Breast epithelium (tissue), 4 donors: ENCODE data around the gene PTPRU. TPM values are rescaled to one million over a fixed set of nuclear protein-coding genes. Genes with fewer than 3 reads are reported as not detected.

Source experiments
- DNase-seq, 2 donors: peaks; one replicate each; pipeline ENCODE4 v3.0.0-alpha.2; 2019; ENCODE audit warnings: low spot score in 2 of 2
- H3K27ac ChIP-seq, 2 donors: fragments of 200-600 bp; sonication (generic) in 1 of 2; one replicate each; pipeline ENCODE4 v1.5.1; 2016 to 2019; ENCODE audit warnings: mild to moderate bottlenecking in 1 of 2
- H3K27me3 ChIP-seq, 2 donors: fragments of 200-600 bp; sonication (generic) in 1 of 2; one replicate each; pipeline versions ENCODE4 v1.5.1 to v1.6.0; 2017 to 2019; ENCODE audit warnings: control low read depth in 1 of 2, mild to moderate bottlenecking in 1 of 2
- H3K36me3 ChIP-seq: fragments of 200-600 bp; one replicate; pipeline ENCODE4 v1.5.1; 2019
- H3K4me1 ChIP-seq, 2 donors: fragments of 200-600 bp; sonication (generic); one replicate each; pipeline ENCODE4 v1.5.1; 2016 to 2019; ENCODE audit warnings: control low read depth in 1 of 2
- H3K4me3 ChIP-seq, 3 donors: fragments of 200-600 bp; sonication (generic); 1 replicate in 2 of 3; 2 replicates in 1 of 3; pipeline ENCODE4 v1.5.1; 2016 to 2019; ENCODE audit warnings: mild to moderate bottlenecking in 3 of 3, moderate library complexity in 2 of 3
- H3K9me3 ChIP-seq, 2 donors: fragments of 200-600 bp; sonication (generic) in 1 of 2; one replicate each; pipeline ENCODE4 v1.5.1; 2016 to 2019; ENCODE audit warnings: control low read depth in 1 of 2
- CTCF ChIP-seq, 3 donors: fragments of 450-650 bp; IDR thresholded peaks; one replicate each; pipeline ENCODE4 v1.5.1; 2016 to 2017; ENCODE audit warnings: antibody characterized with exemption in 3 of 3, mild to moderate bottlenecking in 3 of 3, moderate library complexity in 3 of 3
- POLR2A ChIP-seq: fragments of 450-650 bp; IDR thresholded peaks from one replicate; pipeline ENCODE4 v1.6.1; 2016; ENCODE audit warnings: antibody characterized with exemption, mild to moderate bottlenecking, moderate library complexity
- POLR2AphosphoS5 ChIP-seq, 3 donors: sonication (generic); formaldehyde crosslinking; IDR thresholded peaks; one replicate each; pipeline ENCODE4 v1.6.1; 2017; ENCODE audit warnings: antibody characterized with exemption in 3 of 3
- intact Hi-C: fragments of 100-400 bp; cut with DNase I; formaldehyde crosslinking; loops from one replicate; pipeline ENCODE4 v1.15.1; 2023; ENCODE audit warnings: low total_unique reads
- total RNA-seq, 3 donors: library from RNA; depleted of rRNA; stranded (reverse); fragments of >200 nt; gene quantifications; one replicate each; pipeline ENCODE4 v1.1.0, GENCODE V29; 2016

PTPRU gene
- total RNA-seq, 3 donors from 2014 or later, result 16.0 to 33.1 (median 32.5) TPM

DNA sequence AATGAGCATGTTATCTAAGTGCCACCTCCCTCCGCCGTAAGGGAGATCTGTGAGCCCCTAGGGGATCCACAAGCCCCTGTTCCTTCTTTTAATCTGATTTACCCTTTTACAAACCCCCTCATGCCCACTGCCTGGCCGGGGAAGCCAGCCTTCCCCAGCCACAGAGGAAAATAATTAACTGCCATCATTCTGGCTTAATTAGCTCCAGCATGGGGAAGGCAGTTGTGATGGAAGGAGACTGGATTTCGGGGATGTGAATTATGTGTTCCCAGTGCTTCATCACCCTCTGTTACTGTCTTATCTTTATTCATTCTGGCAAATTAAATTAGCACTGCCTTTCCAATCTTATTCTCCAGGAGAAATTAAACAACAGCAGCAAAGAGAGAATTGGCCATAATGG lies 135.8 kb downstream of the PTPRU start:
- TF ChIP-seq POLR2A, result no peak
- TF ChIP-seq POLR2AphosphoS5 (IDR thresholded peaks at IDR 0.05), result no peak
- no peak for TF ChIP-seq CTCF (IDR thresholded peaks at IDR 0.05)
- no peak for DNase-seq
- Histone ChIP-seq H3K4me3 (no peak overlapping the region), H3K36me3 (no peaks in the 10 kb centered on the region), H3K4me1 (no peaks in the 10 kb centered on the region), H3K9me3 (peaks cover 9 to 17% of the 10 kb centered on the region in 2 donors), H3K27me3 (peaks cover 0 to 19% of the 10 kb centered on the region in 2 donors), H3K27ac (no peak overlapping the region)
- intact Hi-C loops, result no loop called here

Other genes with a start within 250 kb of the PTPRU start
- 10 to 100 TPM in 2 of 3 donors, 1 to 10 TPM in 1; 4.5 to 21.0 (median 12.1) TPM for gene TMEM200B, start 112.6 kb upstream of the PTPRU start, total RNA-seq
- 10 to 100 TPM; 79.7 to 86.2 (median 85.2) TPM for gene SRSF4, start 54.6 kb upstream of the PTPRU start, total RNA-seq
- gene MECR, start 5.6 kb upstream of the PTPRU start, total RNA-seq, result 10 to 100 TPM; 21.0 to 23.3 (median 21.3) TPM